ENCODE results near the gene EPAS1.

GRCh38 chr2:46363535-46364170, 66.4 kb downstream of the EPAS1 start:
- no peak for TF ChIP-seq CTCF (IDR thresholded peaks at IDR 0.05)
- no peak for TF ChIP-seq POLR2AphosphoS5 (IDR thresholded peaks at IDR 0.05; ENCODE audit: low read depth, low read length)

Data from Panc1 (cell line).